Measurements from ENCODE around the gene ZNF787. TPM values are rescaled to one million over a fixed set of nuclear protein-coding genes. Genes with fewer than 3 reads are reported as not detected.

ZNF787 gene
- total RNA-seq, 1 experiment from 2014 or later: 54.6 TPM

GRCh38 chr19:56107626-56108351 is 13.3 kb downstream of the ZNF787 start:
- no peak for DNase-seq
- H3K79me1 ChIP-seq (ENCODE audit: insufficient read depth, low read depth, low read length, poor library complexity, severe bottlenecking): no peaks in the 10 kb centered on the region
- H3K4me2 ChIP-seq (ENCODE audit: insufficient read depth, insufficient read length, low read length): no peak overlapping the region
- no peak overlapping the region for H2BK12ac ChIP-seq (ENCODE audit: insufficient read length, low read depth, low read length)
- no peaks in the 10 kb centered on the region for H3K9me3 ChIP-seq (ENCODE audit: control insufficient read depth, low read depth, low read length)
- no peak overlapping the region for H2AK5ac ChIP-seq (ENCODE audit: insufficient read length, low read length)
- H3K36me3 Mint-ChIP-seq (ENCODE audit: insufficient read depth in 1 of 3, low read depth in 3 of 3): peaks cover 2 to 13% (median 2%) of the 10 kb centered on the region in 3 experiments; a peak in 5 of 7 replicates
- no peaks in the 10 kb centered on the region for H3K27me3 ChIP-seq (ENCODE audit: insufficient read depth, low read length)
- H4K91ac ChIP-seq (ENCODE audit: insufficient read length, low read depth, low read length): no peak overlapping the region
- peaks cover 6% of the 10 kb centered on the region; the same call in 1 of the 2 replicates for H3K4me1 ChIP-seq (ENCODE audit: insufficient read depth, low read length)
- no peak overlapping the region for H3K18ac ChIP-seq (ENCODE audit: insufficient read length, low read depth, low read length)
- no peaks in the 10 kb centered on the region for H3K23me2 ChIP-seq (ENCODE audit: insufficient read length, low read depth, low read length, poor library complexity, severe bottlenecking)
- H3K27me3 Mint-ChIP-seq (ENCODE audit: low read depth): no peaks in the 10 kb centered on the region
- H3K23ac ChIP-seq (ENCODE audit: insufficient read length, low read depth, low read length): no peak overlapping the region
- peaks cover 3% of the 10 kb centered on the region for H4K20me1 ChIP-seq (ENCODE audit: control insufficient read depth, insufficient read depth, insufficient read length)
- no peak overlapping the region for H3K4ac ChIP-seq (ENCODE audit: low read depth, low read length)
- H2BK120ac ChIP-seq (ENCODE audit: low read depth, low read length, poor library complexity, severe bottlenecking): no peak overlapping the region
- H4K5ac ChIP-seq (ENCODE audit: insufficient read length, low read depth, low read length): no peak overlapping the region
- H3K27ac Mint-ChIP-seq: no peak overlapping the region
- no peak overlapping the region for H2BK20ac ChIP-seq (ENCODE audit: low read depth, low read length, poor library complexity, severe bottlenecking)
- peaks cover 58% of the 10 kb centered on the region; the same call in 1 of the 2 replicates for H3K79me2 ChIP-seq (ENCODE audit: insufficient read depth, low read length)
- peaks cover 51 to 65% of the 10 kb centered on the region in 2 experiments for H3K4me1 Mint-ChIP-seq
- no peak overlapping the region for H3K4me3 Mint-ChIP-seq
- H3K14ac ChIP-seq (ENCODE audit: insufficient read depth, low read length): no peak overlapping the region
- H2AFZ ChIP-seq (ENCODE audit: low read length): no peak overlapping the region
- WGBS (ENCODE audit: extremely low coverage, insufficient read length, low lambda C conversion rate): no CpG with 5 or more reads among the region's 27 CpGs
- H3K9ac ChIP-seq (ENCODE audit: extremely low read depth, insufficient read length, low read length): no peak overlapping the region
- H3K56ac ChIP-seq (ENCODE audit: insufficient read length, low read depth, low read length): no peak overlapping the region
- no peak overlapping the region for H4K8ac ChIP-seq (replicated peaks; ENCODE audit: insufficient read length, low read depth, low read length)
- H3K27ac ChIP-seq (ENCODE audit: insufficient read length, low read depth, low read length): no peak overlapping the region
- no peaks in the 10 kb centered on the region for H3K9me3 Mint-ChIP-seq
- no peak overlapping the region for H2BK15ac ChIP-seq (ENCODE audit: low read depth, low read length)
- TF ChIP-seq CTCF (conservative IDR thresholded peaks at IDR 0.05): no peak
- H3T11ph ChIP-seq (ENCODE audit: low read length): no peak overlapping the region
- H2BK5ac ChIP-seq (ENCODE audit: insufficient read length, low read length): no peak overlapping the region
